CD4-positive, alpha-beta T cell treated with Interleukin-4 for 1 hour (primary cell): ENCODE measurements around the gene RUNDC3A.
"Not testable (repeated sequence)": the region's sequence is repeated elsewhere in the genome, so short reads cannot be mapped to it uniquely, and the experiment has no call there.

Source experiments
- DNase-seq, 2 donors: peaks; one replicate each; pipeline ENCODE4 v3.0.0-alpha.2; 2020 to 2022

Gene RUNDC3A

DNA sequence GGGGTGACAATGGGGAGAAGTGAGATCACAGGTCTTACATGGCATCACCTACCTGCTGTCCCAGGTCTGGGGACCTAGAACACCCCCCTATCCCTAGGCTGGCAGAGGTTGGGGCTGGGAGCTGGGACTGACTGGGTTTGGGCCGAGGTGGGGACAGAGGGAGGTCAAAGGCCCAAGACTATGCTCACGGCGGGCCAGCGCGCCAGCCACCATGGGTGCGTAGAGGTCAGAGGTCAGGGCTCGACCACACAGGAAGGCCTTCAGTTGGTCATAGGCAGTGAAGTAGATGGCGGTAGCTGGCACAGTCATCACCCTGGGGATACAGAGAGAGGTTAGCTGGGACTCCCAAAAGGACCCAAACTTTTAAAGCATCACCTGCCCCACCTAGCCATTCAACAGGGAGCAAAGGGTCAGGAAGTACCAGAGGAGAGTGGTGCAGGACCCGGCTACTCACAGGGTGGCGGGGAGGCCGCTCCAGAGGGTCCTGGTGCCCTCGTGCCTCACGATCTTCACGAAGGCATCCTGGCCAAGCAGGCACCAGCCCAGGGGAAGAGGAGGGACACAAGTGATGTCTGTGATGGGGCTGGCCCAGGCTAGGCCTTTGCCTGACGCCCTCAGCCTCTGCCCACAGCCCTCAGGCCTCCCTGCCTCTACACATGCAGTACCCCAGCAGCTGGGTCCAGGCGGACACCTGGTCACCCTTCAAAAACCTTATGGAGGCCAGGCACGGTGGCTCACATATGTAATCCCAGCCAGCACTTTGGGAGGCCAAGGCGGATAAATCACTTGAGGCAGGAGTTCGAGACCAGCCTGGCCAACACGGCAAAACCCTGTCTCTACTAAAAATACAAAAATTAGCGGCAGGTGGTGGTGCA, 13.1 kb downstream of the RUNDC3A start:
- DNase-seq: no peak

DNA sequence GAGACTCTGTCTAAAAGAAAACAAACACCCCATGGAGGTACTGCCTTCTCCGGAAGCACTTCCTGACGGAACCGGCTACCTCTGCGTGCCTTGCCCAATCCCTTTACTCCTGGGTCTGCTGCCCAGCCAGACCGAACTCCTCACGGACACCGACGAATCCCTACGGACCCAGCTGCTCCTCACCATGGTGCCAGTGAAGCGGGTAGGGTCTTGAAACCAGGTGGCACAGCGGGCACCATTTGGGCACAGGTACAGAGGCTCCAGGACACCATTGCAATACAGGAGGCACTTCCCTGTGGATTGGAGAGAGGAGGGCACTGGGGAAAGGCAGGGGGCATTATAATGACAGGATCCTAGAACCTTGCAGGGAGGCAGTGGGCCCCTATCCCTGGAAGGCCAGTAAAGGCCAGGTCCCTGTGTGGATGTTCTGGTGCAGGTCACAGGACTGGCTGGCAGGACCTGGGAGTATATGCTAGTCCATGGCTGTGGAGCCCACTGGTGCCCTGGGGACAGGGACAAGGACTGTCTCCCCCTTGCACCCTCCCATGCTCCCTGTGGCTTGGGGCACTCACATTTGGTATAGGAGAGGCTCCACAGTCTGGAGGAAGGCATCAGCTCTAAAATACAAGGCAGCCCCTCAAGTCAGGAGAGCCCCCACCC, 14.0 kb downstream of the RUNDC3A start:
- no peak for DNase-seq

GRCh38 chr17:44323359-44324091, 15.1 kb downstream of the RUNDC3A start:
- no peak for DNase-seq

DNA sequence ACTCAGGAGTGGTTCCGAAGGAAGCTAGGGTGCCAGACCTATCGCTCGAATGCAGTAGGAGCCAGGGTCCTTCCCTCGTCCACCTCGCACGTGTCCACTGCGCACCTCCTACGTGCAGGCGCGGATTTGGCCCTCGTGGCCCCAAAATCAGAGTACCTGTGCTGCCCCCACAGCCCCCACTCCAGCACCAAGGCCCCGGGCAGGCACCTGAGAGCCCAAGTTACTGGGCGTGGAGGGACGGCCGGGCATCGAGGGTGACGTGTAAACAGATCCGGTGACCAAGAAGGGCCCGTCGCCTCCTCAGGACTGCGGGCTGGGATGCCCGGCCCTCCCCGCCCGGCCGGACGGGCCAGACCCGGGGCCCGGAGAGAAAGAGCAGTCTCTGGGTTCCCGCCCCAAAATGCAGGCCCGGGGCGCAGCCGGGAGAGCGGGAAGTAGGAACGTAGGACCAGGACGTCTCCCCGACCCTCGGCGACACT, 15.7 kb downstream of the RUNDC3A start:
- DNase-seq: no peak

GRCh38 chr17:44324571-44325275, 16.3 kb downstream of the RUNDC3A start, which contains the start of gene SLC25A39:
TSS of gene SLC25A39 (minus strand) at chr17:44324823. CDS start at chr17:44323562, 1,261 bp downstream.
- DNase-seq: peak; percentile 94 to 96

DNA sequence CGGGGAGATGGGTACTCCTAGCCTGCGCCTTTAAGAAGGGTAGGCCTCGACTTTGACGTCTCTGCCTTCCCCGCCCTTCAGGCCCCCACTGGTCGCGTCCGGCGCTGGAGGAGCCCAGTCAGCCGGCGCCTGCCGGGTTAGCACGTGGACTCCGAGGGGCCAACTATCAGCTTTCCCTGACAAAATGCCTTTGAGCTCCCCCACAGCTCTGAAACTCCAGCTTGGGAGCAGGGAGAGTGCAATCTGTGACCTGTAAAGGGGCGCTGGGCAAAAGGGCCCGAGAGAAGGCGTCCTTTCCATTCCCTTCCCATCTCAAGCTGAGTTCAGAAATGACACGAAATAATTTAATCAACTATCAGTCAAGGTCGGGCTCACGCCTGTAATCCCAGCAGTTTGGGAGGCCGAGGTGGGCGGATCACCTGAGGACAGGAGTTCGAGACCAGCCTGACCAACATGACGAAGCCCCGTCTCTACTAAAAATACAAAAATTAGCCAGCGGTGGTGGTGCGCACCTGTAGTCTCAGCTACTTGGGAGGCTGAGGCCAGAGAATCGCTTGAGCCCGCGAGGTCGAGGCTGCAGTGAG, 18.6 kb downstream of the RUNDC3A start:
- peak; percentile 96 for DNase-seq

DNA sequence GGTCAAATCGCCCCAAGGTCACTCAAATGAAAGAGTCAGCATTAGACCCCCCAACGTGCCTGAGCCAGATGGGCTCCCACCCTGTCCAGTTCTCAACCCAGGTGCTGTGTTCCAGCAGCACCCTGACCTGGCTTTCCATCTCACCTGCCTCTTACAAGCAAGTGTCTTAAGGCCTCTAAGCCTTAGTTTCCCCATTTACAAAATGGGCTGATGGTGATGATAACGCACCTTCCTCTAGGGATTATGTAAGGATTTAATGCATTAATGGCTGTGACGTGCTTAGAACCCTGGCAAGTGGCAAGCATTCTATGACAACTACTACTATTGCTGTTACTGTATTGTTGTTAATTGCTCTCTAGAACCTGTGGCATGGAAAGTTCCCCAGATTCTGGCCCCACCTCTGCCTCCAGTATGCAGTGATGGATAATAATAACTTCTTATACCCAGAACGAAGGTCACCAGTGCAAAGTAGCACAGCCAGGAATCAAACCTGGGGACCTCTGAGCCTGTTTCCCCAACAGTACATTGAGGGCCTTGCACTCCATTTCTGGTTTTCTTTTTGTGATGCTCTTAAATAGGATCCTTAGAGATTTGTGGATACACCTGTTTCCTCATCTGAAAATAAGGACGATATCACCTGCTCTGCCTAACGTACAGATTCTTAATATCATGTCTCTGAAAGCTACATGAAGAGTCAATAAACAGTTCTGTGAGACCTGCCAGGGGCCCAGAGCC, 19.5 kb downstream of the RUNDC3A start:
- no peak for DNase-seq

DNA sequence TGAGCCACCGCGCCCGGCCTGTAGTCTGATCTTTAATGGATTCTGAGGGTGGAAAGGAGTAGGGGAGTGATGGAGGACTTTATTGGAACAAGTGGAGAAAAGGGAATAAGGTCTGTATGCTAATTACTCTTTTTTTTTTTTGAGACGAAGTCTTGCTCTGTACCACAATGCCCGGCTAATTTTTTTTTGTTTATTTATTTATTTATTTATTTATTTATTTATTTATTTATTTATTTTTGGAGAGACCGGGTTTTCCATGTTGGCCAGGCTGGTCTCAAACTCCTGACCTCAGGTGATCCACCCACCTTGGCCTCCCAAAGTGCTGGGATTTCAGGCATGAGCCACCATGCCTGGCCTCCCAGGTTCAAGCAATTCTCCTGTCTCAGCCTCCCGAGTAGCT, 21.1 kb downstream of the RUNDC3A start:
- DNase-seq: not testable (repeated sequence)

DNA sequence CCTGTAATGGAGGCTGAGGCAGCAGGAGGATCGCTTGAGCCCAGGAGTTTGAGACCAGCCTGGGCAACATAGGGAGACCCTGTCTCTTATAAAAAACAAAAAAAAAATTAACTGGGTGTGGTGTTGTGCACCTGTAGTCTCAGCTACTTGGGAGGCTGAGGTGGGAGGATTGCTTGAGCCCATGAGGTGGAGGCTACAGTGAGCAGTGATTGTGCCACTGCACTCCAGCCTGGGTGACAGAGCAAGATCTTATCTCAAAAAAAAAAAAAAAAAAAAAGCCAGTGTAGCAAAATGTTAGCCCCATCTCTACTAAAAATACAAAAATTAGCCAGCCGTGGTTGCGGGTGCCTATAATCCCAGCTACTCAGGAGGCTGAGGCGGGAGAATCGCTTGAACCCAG, 21.9 kb downstream of the RUNDC3A start:
- DNase-seq: not testable (repeated sequence)

DNA sequence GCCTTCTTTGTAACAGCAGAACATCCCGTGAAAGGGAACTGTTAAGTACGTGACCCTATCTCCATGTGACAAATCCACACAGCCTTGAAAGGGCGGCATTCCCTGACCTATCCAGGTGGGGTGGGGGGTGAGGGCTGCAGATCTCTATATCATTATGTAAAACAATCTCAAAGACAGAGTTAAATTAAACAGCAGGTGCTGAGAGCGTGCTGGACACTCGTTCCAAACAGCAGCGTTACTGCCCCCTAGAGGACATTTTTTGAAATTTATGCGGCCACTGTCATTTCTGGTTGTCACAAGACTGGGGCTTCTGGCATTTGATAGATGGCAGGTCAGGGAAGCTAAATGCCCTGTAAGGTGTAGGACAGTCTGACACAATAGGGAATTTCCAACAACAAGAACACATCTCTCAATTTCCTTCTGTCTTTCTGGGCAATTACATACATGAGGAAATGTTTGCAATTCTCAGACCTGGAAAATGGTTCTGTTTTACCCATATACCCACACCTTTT, 22.9 kb downstream of the RUNDC3A start:
- DNase-seq: peak; percentile 79 to 87

- peak in 1 of 2 donors; percentile 38 for DNase-seq
Measured at GRCh38 chr17:44333371-44333770, 25.0 kb downstream of the RUNDC3A start.

DNA sequence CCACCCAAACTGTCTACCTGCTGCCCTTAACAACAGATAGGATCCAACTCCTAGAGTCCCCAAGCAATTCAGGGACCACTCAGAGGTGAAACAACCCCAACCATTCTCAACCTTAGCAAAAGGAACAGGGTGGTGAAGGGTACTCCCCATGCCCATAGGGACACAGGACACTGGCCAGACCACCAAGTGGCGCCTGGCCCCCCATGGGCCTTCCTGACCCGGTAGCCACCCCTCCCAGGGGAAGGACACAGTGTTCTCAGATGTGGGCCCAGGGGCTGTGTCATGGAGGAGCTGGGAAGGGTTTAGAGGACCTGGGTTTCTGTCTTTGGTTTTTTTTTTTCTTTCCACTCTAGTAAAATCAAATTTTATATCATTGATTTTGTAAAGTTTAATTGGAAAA, 25.9 kb downstream of the RUNDC3A start:
- DNase-seq: no peak

GRCh38 chr17:44334727-44335126, 26.3 kb downstream of the RUNDC3A start:
- no peak for DNase-seq

GRCh38 chr17:44335564-44335963, 27.2 kb downstream of the RUNDC3A start:
- no peak for DNase-seq

GRCh38 chr17:44335968-44336367, 27.6 kb downstream of the RUNDC3A start:
- no peak for DNase-seq

DNA sequence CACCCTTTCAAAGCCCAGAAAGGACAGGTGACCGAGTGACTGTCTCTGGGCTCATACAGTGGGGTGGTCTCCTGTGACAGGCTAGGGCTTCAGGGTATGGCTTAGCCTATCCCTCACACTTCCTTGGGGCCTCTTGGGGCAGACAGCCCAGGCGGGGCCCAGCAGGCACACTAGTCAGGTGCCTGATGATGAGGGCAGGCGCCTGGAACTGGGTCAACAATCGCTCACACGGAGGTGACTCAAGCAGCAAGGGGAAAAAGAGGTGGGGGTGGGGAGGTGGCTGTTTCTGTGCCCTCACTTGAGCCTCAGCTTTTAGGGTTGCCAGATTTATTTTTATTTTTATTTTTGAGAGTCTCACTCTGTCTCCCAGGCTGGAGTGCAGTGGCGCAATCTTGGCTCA, 30.3 kb downstream of the RUNDC3A start:
- peak in 1 of 2 donors; percentile 43 for DNase-seq

DNA sequence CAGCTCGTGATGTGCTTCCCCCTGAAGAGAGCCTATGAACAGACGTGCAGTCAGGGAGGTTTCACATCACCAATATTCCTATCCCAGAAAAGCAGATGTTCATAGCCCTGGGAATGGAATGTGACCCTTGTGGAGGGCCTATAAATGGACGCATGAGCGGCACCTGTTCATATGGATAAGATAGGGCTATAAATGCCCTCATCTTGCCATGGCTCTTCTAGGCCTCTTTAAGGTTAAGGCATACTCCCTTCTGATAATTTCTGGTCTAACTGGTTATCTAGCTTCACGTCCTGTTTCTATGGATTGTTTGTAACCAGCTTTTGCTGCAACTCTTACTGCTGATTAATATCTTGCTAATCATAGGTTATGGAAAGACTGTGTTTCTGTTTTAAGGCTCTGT, 32.2 kb downstream of the RUNDC3A start:
- DNase-seq: not testable (repeated sequence)

DNA sequence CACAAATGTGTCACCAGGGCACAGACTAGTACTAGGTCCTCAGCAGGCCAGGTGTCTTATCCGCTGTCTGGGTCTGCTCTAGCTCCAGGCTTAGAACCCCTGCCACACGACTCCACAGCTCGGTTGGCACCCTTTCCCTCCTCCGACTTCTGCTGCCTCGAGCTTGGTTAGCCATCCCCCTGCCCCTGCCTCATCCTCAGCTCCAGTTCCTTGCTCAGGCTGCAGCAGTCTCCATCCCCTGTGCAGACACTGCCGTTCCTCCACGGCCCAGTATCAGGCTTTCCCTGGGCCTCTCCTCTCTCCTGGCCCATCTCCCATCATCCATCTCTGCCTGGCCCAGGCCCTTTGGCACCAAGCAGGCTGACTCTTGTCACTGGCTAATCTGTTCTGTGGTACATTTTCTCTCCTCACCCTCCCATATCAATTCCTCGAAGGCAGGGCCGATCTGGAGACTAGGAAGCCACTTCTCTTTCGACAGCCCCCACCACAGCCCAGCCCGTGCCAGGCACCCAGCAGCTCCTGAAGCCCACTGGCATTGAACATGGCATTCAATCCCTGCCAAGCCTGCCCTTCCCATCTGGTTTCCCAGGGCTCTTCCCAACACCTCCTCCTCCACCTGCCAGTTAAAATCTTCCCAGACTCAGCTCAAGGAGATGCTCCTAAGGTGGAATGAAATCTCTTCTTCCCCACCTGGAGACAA, 35.3 kb downstream of the RUNDC3A start:
- DNase-seq: no peak

DNA sequence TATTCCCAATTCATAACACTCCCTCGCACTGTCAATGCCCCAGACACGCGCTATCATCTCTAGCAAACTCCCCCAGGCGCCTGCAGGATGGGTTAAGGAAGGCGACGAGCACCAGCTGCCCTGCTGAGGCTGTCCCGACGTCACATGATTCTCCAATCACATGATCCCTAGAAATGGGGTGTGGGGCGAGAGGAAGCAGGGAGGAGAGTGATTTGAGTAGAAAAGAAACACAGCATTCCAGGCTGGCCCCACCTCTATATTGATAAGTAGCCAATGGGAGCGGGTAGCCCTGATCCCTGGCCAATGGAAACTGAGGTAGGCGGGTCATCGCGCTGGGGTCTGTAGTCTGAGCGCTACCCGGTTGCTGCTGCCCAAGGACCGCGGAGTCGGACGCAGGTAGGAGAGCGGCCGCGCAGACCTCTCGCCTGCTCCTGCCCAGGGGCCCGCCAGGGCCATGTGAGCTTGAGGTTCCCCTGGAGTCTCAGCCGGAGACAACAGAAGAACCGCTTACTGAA, 36.6 kb downstream of the RUNDC3A start, which contains the start of gene GRN:
GRN (plus strand) TSS at position 364 of the 515 bp plus-strand sequence. CDS start 3,863 bp downstream, outside the sequence.
- DNase-seq: peak; percentile 89 to 90

- DNase-seq: peak; percentile 59 to 61
Measured at GRCh38 chr17:44345454-44346026, 37.1 kb downstream of the RUNDC3A start.
